Activated CD4-positive, alpha-beta T cell treated with anti-CD3 and anti-CD28 coated beads for 4 hours (primary cell): ENCODE data around the gene KRTAP10-6.
A peak's percentile ranks its signal among the peaks of the same experiment; 100 is the strongest.
"Not testable (repeated sequence)": the region's sequence is repeated elsewhere in the genome, so short reads cannot be mapped to it uniquely, and the experiment has no call there.

Experiments
- DNase-seq, 2 donors: peaks; one replicate each; pipeline ENCODE4 v3.0.0-alpha.2; 2020

KRTAP10-6 gene

GRCh38 chr21:44555200-44555875 lies 37.0 kb downstream of the KRTAP10-6 start:
- no peak for DNase-seq

- DNase-seq: no peak
Measured at GRCh38 chr21:44552681-44553080, 39.6 kb downstream of the KRTAP10-6 start.

- DNase-seq: no peak
Measured at GRCh38 chr21:44552136-44552535, 40.2 kb downstream of the KRTAP10-6 start.

- DNase-seq: no peak
Measured at GRCh38 chr21:44551340-44551961, 40.9 kb downstream of the KRTAP10-6 start, which contains the start of gene KRTAP10-2. Gene KRTAP10-2, minus strand, starts transcription at chr21:44551505. Its CDS starts 47 bp downstream, at chr21:44551458.

- DNase-seq: no peak
Measured at GRCh38 chr21:44550807-44551206, 41.5 kb downstream of the KRTAP10-6 start.

GRCh38 chr21:44550285-44550684 lies 42.0 kb downstream of the KRTAP10-6 start:
- not testable (repeated sequence) for DNase-seq

- no peak for DNase-seq
Measured at GRCh38 chr21:44549525-44550211, 42.6 kb downstream of the KRTAP10-6 start.

GRCh38 chr21:44548922-44549321 lies 43.4 kb downstream of the KRTAP10-6 start:
- no peak for DNase-seq

GRCh38 chr21:44548381-44548780 lies 43.9 kb downstream of the KRTAP10-6 start:
- DNase-seq: no peak

- DNase-seq: peak; percentile 12 to 18
Measured at GRCh38 chr21:44547656-44548331, 44.5 kb downstream of the KRTAP10-6 start.

GRCh38 chr21:44544566-44544965 lies 47.7 kb downstream of the KRTAP10-6 start:
- no peak for DNase-seq

- DNase-seq: no peak
Measured at GRCh38 chr21:44542716-44543115, 49.6 kb downstream of the KRTAP10-6 start.
